HepG2 (cell line): Measurements from ENCODE around the gene SKIL.

ENCODE experiments used
- CEBPB ChIP-seq: IDR thresholded peaks from 2 replicates; pipeline ENCODE4 v1.6.1; 2011; ENCODE audit warnings: low read depth, low read length, improper control_type of control experiment, borderline replicate concordance
- FOSL1 ChIP-seq: sonication (generic); formaldehyde crosslinking; IDR thresholded peaks from 2 replicates; pipeline ENCODE4 v1.9.0; 2021; ENCODE audit warnings: missing genetic modification reagents, borderline replicate concordance
- GLI4 ChIP-seq: sonication (generic); formaldehyde crosslinking; IDR thresholded peaks from 2 replicates; pipeline ENCODE4 v1.5.1; 2020; ENCODE audit warnings: missing genetic modification reagents, mild to moderate bottlenecking, moderate library complexity, borderline replicate concordance
- PAWR ChIP-seq: sonication (generic); formaldehyde crosslinking; IDR thresholded peaks from 2 replicates; pipeline ENCODE4 v1.4.0; 2020; ENCODE audit warnings: missing genetic modification reagents, mild to moderate bottlenecking, borderline replicate concordance
- ZBTB20 ChIP-seq: sonication (generic); formaldehyde crosslinking; IDR thresholded peaks from 2 replicates; pipeline ENCODE4 v1.8.1; 2023; ENCODE audit warnings: missing genetic modification reagents, low read depth, mild to moderate bottlenecking, borderline replicate concordance
- TF ChIP-seq, protein P1 (sequence below): IDR thresholded peaks from 2 replicates; pipeline ENCODE4 v1.6.1; 2016; ENCODE audit warnings: low read depth, control low read depth

DNA sequence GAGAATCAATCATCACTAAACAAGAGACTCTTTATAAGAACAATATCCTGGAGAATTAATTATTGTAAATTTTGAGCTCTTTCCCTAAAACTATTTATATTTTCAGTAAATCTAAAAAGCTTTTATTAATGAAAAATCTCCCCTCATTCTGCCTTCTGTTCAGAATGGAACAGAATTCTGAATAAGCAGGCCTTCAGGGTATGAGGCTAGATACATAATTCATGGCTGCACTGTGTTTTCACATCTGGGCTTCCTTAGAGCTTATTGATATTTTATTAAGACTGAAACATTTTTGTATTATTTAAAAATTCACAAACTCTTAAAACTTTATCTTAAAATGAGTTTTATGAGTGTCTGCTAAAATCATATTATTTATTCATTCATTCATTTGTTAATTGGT is 85.9 kb downstream of the SKIL start:
- TF ChIP-seq ZBTB20 (CRISPR knock-in tag), result no peak
- TF ChIP-seq, protein P1, sequence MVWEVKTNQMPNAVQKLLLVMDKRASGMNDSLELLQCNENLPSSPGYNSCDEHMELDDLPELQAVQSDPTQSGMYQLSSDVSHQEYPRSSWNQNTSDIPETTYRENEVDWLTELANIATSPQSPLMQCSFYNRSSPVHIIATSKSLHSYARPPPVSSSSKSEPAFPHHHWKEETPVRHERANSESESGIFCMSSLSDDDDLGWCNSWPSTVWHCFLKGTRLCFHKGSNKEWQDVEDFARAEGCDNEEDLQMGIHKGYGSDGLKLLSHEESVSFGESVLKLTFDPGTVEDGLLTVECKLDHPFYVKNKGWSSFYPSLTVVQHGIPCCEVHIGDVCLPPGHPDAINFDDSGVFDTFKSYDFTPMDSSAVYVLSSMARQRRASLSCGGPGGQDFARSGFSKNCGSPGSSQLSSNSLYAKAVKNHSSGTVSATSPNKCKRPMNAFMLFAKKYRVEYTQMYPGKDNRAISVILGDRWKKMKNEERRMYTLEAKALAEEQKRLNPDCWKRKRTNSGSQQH (CRISPR knock-in tag), result no peak
- TF ChIP-seq FOSL1 (CRISPR knock-in tag), result no peak
- no peak for TF ChIP-seq GLI4 (CRISPR knock-in tag)
- no peak for TF ChIP-seq CEBPB
- no peak for TF ChIP-seq PAWR (CRISPR knock-in tag)
